CD4-positive, alpha-beta T cell treated with Interleukin-4 for 4 hours (primary cell): ENCODE results near the gene EDN2.

Experiments
- DNase-seq: peaks from one replicate; pipeline ENCODE4 v3.0.0-alpha.2; 2020

Gene EDN2

GRCh38 chr1:41461790-41462679 is 22.4 kb downstream of the EDN2 start:
- DNase-seq: no peak

DNA sequence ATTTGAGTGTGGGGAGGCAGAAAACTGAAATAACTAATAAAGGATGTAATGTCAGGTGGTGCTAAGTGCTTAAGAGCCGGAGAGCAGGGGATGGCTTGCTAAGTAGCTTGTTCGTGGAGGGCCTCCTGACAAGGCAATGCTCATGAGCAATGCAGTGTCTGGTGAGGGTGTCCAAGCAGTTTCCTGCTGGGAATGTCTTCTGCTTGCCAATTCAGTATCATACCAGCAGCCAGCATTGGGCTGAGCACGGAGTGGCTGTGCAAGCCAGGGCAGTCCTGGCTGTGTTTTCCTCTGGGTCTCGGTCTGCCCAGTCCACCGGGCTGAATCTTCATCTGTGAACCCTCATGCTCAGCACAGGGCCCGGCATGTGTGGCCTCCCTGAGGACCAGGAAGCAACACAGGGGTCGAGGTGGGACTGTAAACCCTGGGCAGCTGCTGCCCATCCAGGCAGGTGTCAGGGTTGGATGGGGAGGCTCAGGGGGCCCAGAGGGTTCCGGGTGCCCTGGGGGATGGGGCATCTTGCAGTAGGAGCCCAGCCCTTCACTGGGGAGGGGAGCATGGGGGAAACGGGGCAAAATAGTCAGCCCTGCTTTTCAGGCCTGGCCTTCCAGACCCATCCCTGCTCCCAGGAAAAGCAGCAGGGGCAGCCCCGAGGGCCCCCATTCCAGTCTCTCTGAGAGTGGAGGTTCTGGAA is 27.5 kb downstream of the EDN2 start:
- no peak for DNase-seq

DNA sequence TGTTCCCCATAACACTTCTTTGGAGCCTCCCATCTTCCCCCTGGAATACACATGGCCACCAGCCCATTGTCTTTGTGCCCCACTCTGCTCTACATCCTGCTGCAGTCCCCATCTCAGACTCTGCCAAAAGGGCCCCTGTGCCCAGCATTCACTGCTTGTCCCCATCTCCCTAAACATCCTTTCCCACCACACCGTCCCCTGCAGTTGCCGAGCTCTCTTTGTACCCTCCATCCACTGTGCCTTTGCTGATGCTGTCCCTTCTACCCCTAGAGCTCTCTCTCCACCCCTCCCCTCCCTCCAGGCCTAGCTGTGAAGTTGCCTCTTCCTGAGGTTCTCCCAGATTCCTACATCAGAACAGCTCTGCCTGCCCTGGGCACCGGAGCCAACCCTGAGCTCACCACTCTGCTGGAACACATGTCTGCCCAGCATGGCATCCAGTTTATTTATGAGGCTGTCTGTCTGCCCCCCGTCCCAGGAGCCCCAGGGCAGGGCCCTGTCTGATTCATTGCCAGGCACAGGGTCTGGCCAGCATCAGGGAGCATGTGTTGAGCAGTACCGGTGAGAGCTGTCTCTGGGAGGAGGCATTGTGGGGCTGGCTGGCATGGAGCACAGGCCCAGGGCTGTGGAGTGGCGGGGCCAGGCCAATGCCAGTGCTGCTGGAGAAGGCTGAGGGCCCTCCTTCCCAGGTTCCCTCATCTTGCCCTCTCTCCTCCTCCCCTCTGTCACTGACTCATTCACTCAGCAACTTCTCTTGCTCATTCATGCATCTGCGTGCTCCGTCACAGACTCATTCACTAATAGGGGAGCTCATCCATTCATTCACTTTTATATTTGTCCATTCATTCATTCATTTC is 28.8 kb downstream of the EDN2 start:
- no peak for DNase-seq

DNA sequence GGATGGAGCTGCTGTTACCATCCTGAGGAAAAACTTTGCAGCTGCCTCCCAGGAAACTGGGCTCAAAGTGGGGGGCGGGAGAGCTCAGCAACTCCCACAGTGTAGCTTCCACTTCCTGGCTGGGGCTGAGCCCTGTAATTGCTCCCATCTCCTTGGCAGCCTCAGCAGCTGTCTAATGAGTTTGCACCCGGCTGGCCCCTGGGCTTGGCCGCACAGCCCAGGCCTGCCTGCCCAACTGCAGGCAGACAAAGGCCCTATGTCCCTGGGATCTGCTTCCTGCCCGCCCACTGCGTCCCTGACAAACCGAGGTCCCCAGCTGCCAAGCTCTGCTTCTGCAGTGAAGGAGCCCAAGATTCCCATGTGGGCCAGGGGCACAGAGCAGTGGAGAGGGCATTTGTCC is 30.1 kb downstream of the EDN2 start:
- DNase-seq: no peak

DNA sequence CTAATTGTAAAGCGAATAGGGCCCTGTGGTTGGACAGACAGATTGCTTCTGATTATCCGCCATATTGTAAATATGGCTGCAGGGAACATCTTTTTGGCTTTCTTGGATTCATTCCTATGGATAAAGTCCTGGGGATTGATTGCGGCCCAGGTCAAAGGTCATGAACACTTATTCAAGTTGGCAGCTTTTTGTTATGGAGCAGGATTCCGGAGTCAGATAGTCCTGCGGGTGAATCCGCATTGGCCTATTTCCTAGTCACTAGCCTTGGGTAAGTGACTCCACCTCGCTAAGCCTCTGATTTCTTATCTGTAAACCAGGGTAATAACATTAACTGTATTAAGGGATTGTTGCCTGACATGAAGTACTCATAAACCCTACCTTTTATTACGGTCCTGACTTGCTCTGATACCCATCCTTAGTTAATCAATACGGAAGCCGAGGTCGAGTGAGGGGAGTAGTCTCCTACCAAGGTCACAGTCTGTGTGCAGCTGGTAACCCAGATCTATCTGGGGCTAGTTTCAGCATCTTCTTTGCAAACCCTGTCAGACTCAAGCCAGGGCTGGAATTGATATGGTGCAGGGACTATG is 31.7 kb downstream of the EDN2 start:
- DNase-seq: no peak

- no peak for DNase-seq
Observed at GRCh38 chr1:41450747-41451285, 33.7 kb downstream of the EDN2 start.

GRCh38 chr1:41449326-41449921 is 35.1 kb downstream of the EDN2 start:
- no peak for DNase-seq

GRCh38 chr1:41448821-41449220 is 35.7 kb downstream of the EDN2 start:
- no peak for DNase-seq

DNA sequence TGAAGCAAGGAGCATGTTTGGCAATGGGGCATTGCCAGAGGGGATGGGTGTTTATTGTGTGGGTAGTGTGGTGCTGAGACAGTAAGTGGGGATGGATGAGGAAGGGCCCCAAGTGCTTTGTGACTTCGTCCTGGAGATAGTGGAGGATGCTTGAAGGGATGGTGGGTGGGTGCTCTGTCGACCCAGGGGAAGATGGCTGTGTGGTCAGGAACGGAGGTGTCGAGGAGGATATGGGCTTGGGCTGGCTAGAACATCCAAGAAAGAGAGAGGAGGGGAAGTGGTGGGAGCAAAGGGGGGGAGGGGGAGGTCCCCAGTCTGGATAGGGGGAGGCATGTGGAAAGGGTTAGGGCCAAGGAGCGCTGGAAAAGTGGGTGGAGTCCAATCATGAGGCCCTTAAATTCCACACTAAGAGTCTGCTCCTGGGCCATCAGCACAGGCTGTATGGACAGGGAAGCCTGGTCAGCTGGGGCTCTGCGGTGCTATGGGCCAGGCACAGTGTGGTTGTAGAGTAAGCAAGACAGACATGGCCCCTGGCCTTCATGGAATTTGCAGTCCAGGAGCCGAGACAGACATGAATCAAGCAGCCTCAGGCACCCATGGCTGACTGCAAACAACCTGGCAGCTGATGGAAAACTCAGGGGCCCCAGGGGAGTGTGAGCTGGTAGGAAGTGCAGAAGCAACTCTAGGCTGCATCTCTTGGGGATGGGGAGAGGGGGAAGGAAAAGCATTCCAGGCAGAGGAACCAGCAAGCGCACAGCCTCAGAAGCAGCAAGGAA is 36.3 kb downstream of the EDN2 start:
- DNase-seq: no peak

DNA sequence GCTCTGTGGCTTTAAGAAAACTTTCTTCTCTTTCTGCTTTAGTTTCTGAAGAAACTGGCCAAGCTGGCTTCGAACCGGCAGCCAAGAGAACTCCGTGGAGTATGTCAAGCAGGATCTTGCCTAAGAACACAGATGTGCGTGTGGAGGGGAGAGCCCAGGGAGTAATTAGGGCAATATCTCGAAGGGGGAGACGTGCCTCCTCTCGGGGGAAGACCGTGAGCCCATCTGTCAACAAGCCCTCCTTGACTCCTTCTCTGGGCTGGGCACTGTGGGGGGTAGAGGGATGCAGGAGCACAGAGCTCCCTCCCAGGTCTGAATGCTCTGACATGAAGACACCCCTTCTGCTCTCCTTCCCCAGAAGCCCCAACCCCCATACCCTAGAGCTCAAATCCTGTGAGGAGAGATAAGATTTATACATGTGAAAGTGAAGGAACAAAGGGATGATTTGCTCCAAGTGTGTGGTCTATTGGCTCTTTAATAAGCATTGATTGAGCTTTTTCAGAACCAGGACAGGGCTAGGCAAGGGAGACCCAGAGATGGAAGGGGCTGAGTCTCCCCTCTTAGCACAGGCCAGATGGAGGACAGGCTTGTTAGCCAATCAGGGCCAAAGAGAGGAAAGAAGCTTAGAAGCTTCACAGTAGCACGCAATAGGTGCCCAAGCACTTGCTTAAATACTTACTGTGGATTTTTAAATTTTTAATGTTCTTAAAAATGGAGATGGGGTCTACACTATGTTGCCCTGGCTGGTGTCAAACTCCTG is 37.5 kb downstream of the EDN2 start:
- no peak for DNase-seq

GRCh38 chr1:41444785-41445184 is 39.7 kb downstream of the EDN2 start:
- DNase-seq: no peak

GRCh38 chr1:41444246-41444645 is 40.2 kb downstream of the EDN2 start:
- DNase-seq: no peak

- no peak for DNase-seq
Observed at GRCh38 chr1:41442697-41443251, 41.7 kb downstream of the EDN2 start.

GRCh38 chr1:41440321-41441085 is 44.0 kb downstream of the EDN2 start:
- DNase-seq: no peak

GRCh38 chr1:41439234-41439633 is 45.2 kb downstream of the EDN2 start:
- no peak for DNase-seq

GRCh38 chr1:41438711-41439110 is 45.8 kb downstream of the EDN2 start:
- no peak for DNase-seq

- no peak for DNase-seq
Observed at GRCh38 chr1:41437011-41437355, 47.5 kb downstream of the EDN2 start.

DNA sequence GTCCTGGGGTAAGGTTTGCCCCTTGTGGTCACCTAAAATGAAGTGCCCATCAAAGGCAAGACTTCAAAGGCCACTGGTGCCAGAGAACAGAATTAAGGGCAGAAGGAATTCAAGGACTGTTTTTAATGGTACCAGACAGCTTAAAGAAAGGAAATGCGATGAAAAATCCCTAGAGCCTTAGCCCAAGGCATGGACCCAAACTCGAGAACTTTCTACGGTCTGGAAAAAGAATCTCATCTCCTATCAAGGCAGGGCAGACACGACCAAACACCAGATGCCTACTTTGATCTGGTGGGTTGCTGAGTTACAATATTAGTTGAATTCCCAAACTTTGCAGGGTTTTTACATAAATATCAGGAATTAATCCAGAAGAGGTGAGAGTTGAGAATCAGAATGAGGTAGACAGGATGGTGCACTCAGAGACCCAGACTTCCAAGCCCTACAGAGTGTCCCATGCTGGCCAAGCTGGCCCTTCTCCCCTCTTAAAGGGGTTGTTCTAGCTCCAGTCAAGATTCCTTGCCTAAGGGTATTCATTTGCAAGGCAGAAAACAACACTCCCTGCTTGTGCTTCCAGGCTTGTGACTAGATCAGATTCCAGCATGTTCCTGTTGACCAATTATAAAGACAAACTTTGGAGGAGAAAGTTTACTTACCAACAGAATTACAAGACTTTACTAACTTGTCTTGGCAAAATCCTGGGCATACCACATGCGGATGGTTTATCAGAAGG is 48.0 kb downstream of the EDN2 start:
- DNase-seq: no peak
